ENCODE results near the gene SYNDIG1.
A peak's percentile ranks its signal among the peaks of the same experiment; 100 is the strongest.

SYNDIG1 gene

GRCh38 chr20:24590178-24590982 lies 121.0 kb downstream of the SYNDIG1 start:
- intact Hi-C loops (cut with DNase I): no loop called here

GRCh38 chr20:24597051-24597450 lies 127.6 kb downstream of the SYNDIG1 start:
- no peak for DNase-seq
- intact Hi-C loops (cut with DNase I): no loop called here

More at GRCh38 chr20:24590178-24590982, 121.0 kb downstream of the SYNDIG1 start:
- DNase-seq: no peak

- intact Hi-C loops (cut with DNase I): no loop called here
- no peak for DNase-seq
Measured at GRCh38 chr20:24598346-24598745, 128.9 kb downstream of the SYNDIG1 start.

GRCh38 chr20:24598996-24599395 lies 129.6 kb downstream of the SYNDIG1 start:
- DNase-seq: no peak
- intact Hi-C loops (cut with DNase I): no loop called here

- no peak for DNase-seq
- intact Hi-C loops (cut with DNase I): no loop called here
Measured at GRCh38 chr20:24600012-24600411, 130.6 kb downstream of the SYNDIG1 start.

GRCh38 chr20:24603454-24603853 lies 134.0 kb downstream of the SYNDIG1 start:
- intact Hi-C loops (cut with DNase I): no loop called here
- DNase-seq: no peak

GRCh38 chr20:24604966-24605665 lies 135.7 kb downstream of the SYNDIG1 start:
- intact Hi-C loops (cut with DNase I): no loop called here

GRCh38 chr20:24605937-24606455 lies 136.6 kb downstream of the SYNDIG1 start:
- DNase-seq: no peak
- intact Hi-C loops (cut with DNase I): no loop called here

More at GRCh38 chr20:24604966-24605665, 135.7 kb downstream of the SYNDIG1 start:
- DNase-seq: no peak

GRCh38 chr20:24607402-24607801 lies 138.0 kb downstream of the SYNDIG1 start:
- intact Hi-C loops (cut with DNase I): no loop called here
- DNase-seq: peak in 1 of 10 donors; percentile 49

GRCh38 chr20:24608926-24609667 lies 139.7 kb downstream of the SYNDIG1 start:
- no peak for DNase-seq
- intact Hi-C loops (cut with DNase I): no loop called here

GRCh38 chr20:24609757-24610156 lies 140.3 kb downstream of the SYNDIG1 start:
- intact Hi-C loops (cut with DNase I): no loop called here

GRCh38 chr20:24610341-24611115 lies 141.1 kb downstream of the SYNDIG1 start:
- no peak for DNase-seq
- intact Hi-C loops (cut with DNase I): no loop called here

More at GRCh38 chr20:24609757-24610156, 140.3 kb downstream of the SYNDIG1 start:
- no peak for DNase-seq

- intact Hi-C loops (cut with DNase I): no loop called here
- DNase-seq: no peak
Measured at GRCh38 chr20:24611360-24612140, 142.1 kb downstream of the SYNDIG1 start.

GRCh38 chr20:24612799-24613775 lies 143.7 kb downstream of the SYNDIG1 start:
- no peak for DNase-seq
- intact Hi-C loops (cut with DNase I): no loop called here

- intact Hi-C loops (cut with DNase I): no loop called here
- no peak for DNase-seq
Measured at GRCh38 chr20:24614341-24614740, 144.9 kb downstream of the SYNDIG1 start.

- intact Hi-C loops (cut with DNase I): no loop called here
- no peak for DNase-seq
Measured at GRCh38 chr20:24615353-24615752, 145.9 kb downstream of the SYNDIG1 start.

GRCh38 chr20:24616258-24617079 lies 147.0 kb downstream of the SYNDIG1 start:
- DNase-seq: no peak
- intact Hi-C loops (cut with DNase I): no loop called here
